Measurements from ENCODE around the gene ATP5MC2.

DNA sequence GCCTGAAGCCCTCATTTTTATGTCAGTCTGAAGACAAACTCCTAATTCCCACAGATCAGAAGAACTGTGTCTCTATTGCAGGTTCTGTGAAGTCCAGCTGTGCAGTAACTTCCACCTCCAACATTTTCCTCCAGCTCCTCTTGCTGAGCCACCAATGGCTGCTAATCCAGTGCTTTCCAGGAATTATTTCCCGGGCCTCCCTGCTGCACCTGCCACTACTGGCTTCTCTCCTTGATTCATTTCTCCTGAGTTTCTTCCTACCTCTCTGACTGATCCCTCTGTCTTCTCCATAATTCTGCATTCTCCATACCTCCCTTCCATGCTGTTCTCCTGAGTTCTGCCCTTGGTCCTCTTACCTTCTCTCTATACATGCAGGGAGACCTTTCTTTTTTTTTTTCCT lies 30.2 kb upstream of the ATP5MC2 start:
- TF ChIP-seq, protein P1, sequence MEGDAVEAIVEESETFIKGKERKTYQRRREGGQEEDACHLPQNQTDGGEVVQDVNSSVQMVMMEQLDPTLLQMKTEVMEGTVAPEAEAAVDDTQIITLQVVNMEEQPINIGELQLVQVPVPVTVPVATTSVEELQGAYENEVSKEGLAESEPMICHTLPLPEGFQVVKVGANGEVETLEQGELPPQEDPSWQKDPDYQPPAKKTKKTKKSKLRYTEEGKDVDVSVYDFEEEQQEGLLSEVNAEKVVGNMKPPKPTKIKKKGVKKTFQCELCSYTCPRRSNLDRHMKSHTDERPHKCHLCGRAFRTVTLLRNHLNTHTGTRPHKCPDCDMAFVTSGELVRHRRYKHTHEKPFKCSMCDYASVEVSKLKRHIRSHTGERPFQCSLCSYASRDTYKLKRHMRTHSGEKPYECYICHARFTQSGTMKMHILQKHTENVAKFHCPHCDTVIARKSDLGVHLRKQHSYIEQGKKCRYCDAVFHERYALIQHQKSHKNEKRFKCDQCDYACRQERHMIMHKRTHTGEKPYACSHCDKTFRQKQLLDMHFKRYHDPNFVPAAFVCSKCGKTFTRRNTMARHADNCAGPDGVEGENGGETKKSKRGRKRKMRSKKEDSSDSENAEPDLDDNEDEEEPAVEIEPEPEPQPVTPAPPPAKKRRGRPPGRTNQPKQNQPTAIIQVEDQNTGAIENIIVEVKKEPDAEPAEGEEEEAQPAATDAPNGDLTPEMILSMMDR (IDR thresholded peaks at IDR 0.05) = no peak
- TF ChIP-seq POLR2A (IDR thresholded peaks at IDR 0.05) (no peak), POLR2AphosphoS5 (IDR thresholded peaks at IDR 0.05) (no peak), EP300 (IDR thresholded peaks at IDR 0.05) (no peak)

Measured in sigmoid colon (tissue), 4 donors.